HepG2 (cell line): ENCODE results near the gene HTR1D. TPM values are rescaled to one million over a fixed set of nuclear protein-coding genes. Genes with fewer than 3 reads are reported as not detected.

Source experiments
- BRD4 ChIP-seq: sonication (generic); formaldehyde crosslinking; IDR thresholded peaks from 2 replicates; pipeline ENCODE4 v1.4.0; 2020; ENCODE audit warnings: missing genetic modification reagents
- CTCF ChIP-seq: sonication (generic); formaldehyde crosslinking; IDR thresholded peaks from 2 replicates; pipeline ENCODE4 v1.5.0; 2020; ENCODE audit warnings: mild to moderate bottlenecking, missing genetic modification reagents, moderate library complexity
- ELF4 ChIP-seq: sonication (generic); formaldehyde crosslinking; IDR thresholded peaks from 2 replicates; pipeline ENCODE4 v1.5.0; 2020; ENCODE audit warnings: missing genetic modification reagents, mild to moderate bottlenecking, moderate library complexity, borderline replicate concordance
- HNRNPLL ChIP-seq: fragments of 200-400 bp; formaldehyde crosslinking; IDR thresholded peaks from 2 replicates; pipeline ENCODE4 v1.6.1; 2017; ENCODE audit warnings: mild to moderate bottlenecking, low read depth, low read length; ENCODE audit not compliant: poor library complexity, severe bottlenecking
- IRF9 ChIP-seq: sonication (generic); formaldehyde crosslinking; IDR thresholded peaks from 2 replicates; pipeline ENCODE4 v1.8.0; 2022; ENCODE audit warnings: missing genetic modification reagents, mild to moderate bottlenecking, borderline replicate concordance
- SOX13 ChIP-seq, 3 experiments: fragments of 450-650 bp in 1 of 3; sonication (generic) in 1 of 3; formaldehyde crosslinking in 1 of 3; IDR thresholded peaks in 2 of 3; conservative IDR thresholded peaks in 1 of 3; 2 replicates each; pipeline versions ENCODE4 v1.5.0 to v1.6.1; 2016 to 2020; ENCODE audit warnings: antibody characterized with exemption in 1 of 3, mild to moderate bottlenecking in 1 of 3, missing compliant biosample characterization in 1 of 3, missing genetic modification reagents in 1 of 3, moderate library complexity in 1 of 3
- TAF1 ChIP-seq: sonication (generic); formaldehyde crosslinking; IDR thresholded peaks from 2 replicates; pipeline ENCODE4 v1.4.0; 2020; ENCODE audit warnings: missing genetic modification reagents
- ZFY ChIP-seq: sonication (generic); formaldehyde crosslinking; IDR thresholded peaks from 2 replicates; pipeline ENCODE4 v1.4.0; 2020; ENCODE audit warnings: missing genetic modification reagents
- polyA plus RNA-seq, 8 experiments: library from polyadenylated mRNA; depleted of rRNA in 3 of 8; stranded (reverse) in 7 of 8; unstranded in 1 of 8; fragments of >200 nt; fragmentation: Illumina TruSeq in 4 of 8; extraction: Trizol in 4 of 8; gene quantifications; 2 replicates each; pipeline versions ENCODE4 v1.2.1 to v1.2.3, GENCODE V29; 2011 to 2016; ENCODE audit warnings: low read depth in 4 of 8, missing spikeins in 1 of 8, mixed read lengths in 1 of 8; ENCODE audit not compliant: insufficient read depth in 1 of 8
- total RNA-seq, 5 experiments: library from RNA; depleted of rRNA; stranded (reverse); fragments of >200 nt; fragmentation: Illumina TruSeq; extraction: Trizol; gene quantifications; 2 replicates each; pipeline ENCODE4 v1.2.3, GENCODE V29; 2016; ENCODE audit warnings: low read depth in 1 of 5
- TF ChIP-seq, protein P1 (sequence below): IDR thresholded peaks from 2 replicates; pipeline ENCODE4 v1.4.0; 2020; ENCODE audit warnings: mild to moderate bottlenecking, missing genetic modification reagents
- TF ChIP-seq, protein P2 (sequence below): sonication (generic); formaldehyde crosslinking; IDR thresholded peaks from 2 replicates; pipeline ENCODE4 v1.8.0; 2022; ENCODE audit warnings: mild to moderate bottlenecking, missing genetic modification reagents; ENCODE audit not compliant: insufficient replicate concordance
- TF ChIP-seq, protein P3 (sequence below): sonication (generic); formaldehyde crosslinking; IDR thresholded peaks from 2 replicates; pipeline ENCODE4 v1.4.0; 2020; ENCODE audit warnings: missing genetic modification reagents, mild to moderate bottlenecking, borderline replicate concordance

The HTR1D gene
- total and polyA plus RNA-seq, 2 of the 13 experiments (the other 11 are each of a cell fraction or from before 2014, with no cell fraction given), result 0.04 to 0.07 TPM

DNA sequence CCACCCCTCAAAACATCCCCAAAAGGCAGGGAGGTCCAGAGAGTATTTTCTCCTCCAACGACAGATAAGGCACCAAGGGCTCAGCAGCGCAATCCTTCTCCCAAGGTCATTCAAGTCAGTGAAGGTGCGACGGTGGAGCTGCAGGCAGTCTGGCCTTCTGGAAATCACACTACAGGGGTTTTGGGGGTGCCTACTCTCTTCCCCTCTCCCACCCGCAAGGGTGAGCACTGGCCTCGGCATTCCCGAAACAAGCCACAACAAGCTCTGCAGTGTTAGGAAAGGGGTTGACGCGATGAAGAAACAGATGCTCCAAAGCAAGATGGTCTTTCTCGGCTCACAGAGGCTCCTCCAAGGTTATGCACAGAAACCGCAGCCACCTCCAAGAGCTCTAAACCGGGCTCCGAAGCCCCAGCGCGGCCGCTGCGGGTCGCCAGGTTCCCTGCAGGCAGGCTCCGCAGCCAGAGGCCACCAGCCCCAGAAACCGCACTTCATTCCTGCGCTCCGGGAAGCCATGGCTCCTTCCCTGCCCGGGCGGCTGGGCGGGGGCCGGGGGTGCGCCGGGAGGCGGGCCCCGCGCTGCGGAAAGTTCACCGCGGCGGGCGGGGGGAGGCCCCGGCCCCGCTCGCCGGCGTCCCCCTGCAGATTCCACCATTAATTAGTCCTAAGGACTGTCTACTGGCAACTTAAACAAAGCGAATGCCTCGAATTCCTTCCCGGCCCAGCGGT, 49.8 kb downstream of the HTR1D start (continued):
- TF ChIP-seq IRF9 (CRISPR knock-in tag) (0 out of 2 replicates have a peak, but pooled peaks have one; percentile 36), HNRNPLL (peak; percentile 37), ELF4 (no peak), TAF1 (CRISPR knock-in tag) (peak; percentile 30; the same call in 1 of the 2 replicates), ZFY (0 out of 2 replicates have a peak, but pooled peaks have one; percentile 33), SOX13 (IDR thresholded peaks at IDR 0.05) (no peak), SOX13 (CRISPR knock-in tag; conservative IDR thresholded peaks at IDR 0.05 in 1 of 2, IDR thresholded peaks at IDR 0.05 in 1 of 2) (no peak), CTCF (CRISPR knock-in tag) (no peak), BRD4 (no peak)
- TF ChIP-seq, protein P1, sequence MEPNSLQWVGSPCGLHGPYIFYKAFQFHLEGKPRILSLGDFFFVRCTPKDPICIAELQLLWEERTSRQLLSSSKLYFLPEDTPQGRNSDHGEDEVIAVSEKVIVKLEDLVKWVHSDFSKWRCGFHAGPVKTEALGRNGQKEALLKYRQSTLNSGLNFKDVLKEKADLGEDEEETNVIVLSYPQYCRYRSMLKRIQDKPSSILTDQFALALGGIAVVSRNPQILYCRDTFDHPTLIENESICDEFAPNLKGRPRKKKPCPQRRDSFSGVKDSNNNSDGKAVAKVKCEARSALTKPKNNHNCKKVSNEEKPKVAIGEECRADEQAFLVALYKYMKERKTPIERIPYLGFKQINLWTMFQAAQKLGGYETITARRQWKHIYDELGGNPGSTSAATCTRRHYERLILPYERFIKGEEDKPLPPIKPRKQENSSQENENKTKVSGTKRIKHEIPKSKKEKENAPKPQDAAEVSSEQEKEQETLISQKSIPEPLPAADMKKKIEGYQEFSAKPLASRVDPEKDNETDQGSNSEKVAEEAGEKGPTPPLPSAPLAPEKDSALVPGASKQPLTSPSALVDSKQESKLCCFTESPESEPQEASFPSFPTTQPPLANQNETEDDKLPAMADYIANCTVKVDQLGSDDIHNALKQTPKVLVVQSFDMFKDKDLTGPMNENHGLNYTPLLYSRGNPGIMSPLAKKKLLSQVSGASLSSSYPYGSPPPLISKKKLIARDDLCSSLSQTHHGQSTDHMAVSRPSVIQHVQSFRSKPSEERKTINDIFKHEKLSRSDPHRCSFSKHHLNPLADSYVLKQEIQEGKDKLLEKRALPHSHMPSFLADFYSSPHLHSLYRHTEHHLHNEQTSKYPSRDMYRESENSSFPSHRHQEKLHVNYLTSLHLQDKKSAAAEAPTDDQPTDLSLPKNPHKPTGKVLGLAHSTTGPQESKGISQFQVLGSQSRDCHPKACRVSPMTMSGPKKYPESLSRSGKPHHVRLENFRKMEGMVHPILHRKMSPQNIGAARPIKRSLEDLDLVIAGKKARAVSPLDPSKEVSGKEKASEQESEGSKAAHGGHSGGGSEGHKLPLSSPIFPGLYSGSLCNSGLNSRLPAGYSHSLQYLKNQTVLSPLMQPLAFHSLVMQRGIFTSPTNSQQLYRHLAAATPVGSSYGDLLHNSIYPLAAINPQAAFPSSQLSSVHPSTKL, result peak; percentile 34; the same call in 1 of the 2 replicates
- TF ChIP-seq, protein P2, sequence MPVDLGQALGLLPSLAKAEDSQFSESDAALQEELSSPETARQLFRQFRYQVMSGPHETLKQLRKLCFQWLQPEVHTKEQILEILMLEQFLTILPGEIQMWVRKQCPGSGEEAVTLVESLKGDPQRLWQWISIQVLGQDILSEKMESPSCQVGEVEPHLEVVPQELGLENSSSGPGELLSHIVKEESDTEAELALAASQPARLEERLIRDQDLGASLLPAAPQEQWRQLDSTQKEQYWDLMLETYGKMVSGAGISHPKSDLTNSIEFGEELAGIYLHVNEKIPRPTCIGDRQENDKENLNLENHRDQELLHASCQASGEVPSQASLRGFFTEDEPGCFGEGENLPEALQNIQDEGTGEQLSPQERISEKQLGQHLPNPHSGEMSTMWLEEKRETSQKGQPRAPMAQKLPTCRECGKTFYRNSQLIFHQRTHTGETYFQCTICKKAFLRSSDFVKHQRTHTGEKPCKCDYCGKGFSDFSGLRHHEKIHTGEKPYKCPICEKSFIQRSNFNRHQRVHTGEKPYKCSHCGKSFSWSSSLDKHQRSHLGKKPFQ (CRISPR knock-in tag), result no peak
- TF ChIP-seq, protein P3, sequence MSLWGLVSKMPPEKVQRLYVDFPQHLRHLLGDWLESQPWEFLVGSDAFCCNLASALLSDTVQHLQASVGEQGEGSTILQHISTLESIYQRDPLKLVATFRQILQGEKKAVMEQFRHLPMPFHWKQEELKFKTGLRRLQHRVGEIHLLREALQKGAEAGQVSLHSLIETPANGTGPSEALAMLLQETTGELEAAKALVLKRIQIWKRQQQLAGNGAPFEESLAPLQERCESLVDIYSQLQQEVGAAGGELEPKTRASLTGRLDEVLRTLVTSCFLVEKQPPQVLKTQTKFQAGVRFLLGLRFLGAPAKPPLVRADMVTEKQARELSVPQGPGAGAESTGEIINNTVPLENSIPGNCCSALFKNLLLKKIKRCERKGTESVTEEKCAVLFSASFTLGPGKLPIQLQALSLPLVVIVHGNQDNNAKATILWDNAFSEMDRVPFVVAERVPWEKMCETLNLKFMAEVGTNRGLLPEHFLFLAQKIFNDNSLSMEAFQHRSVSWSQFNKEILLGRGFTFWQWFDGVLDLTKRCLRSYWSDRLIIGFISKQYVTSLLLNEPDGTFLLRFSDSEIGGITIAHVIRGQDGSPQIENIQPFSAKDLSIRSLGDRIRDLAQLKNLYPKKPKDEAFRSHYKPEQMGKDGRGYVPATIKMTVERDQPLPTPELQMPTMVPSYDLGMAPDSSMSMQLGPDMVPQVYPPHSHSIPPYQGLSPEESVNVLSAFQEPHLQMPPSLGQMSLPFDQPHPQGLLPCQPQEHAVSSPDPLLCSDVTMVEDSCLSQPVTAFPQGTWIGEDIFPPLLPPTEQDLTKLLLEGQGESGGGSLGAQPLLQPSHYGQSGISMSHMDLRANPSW (CRISPR knock-in tag), result no peak
